HepG2 (cell line): ENCODE measurements around the gene BICRAL. TPM values are rescaled to one million over a fixed set of nuclear protein-coding genes. Genes with fewer than 3 reads are reported as not detected.

Experiments used
- BCL6 ChIP-seq: IDR thresholded peaks from 2 replicates; pipeline ENCODE4 v1.6.1; 2016; ENCODE audit warnings: missing genetic modification reagents, missing compliant biosample characterization
- BHLHE40 ChIP-seq: IDR thresholded peaks from 2 replicates; pipeline ENCODE4 v1.6.1; 2011; ENCODE audit warnings: low read length, improper control_type of control experiment
- MTF2 ChIP-seq: sonication (generic); formaldehyde crosslinking; IDR thresholded peaks from 2 replicates; pipeline ENCODE4 v1.5.0; 2020; ENCODE audit warnings: missing genetic modification reagents, borderline replicate concordance
- PAXIP1 ChIP-seq: sonication (generic); formaldehyde crosslinking; conservative IDR thresholded peaks from 2 replicates; pipeline ENCODE4 v1.4.0; 2020; ENCODE audit warnings: mild to moderate bottlenecking, missing genetic modification reagents, moderate library complexity
- POLR2A ChIP-seq, 2 experiments: IDR thresholded peaks; 2 replicates each; pipeline ENCODE4 v1.6.1; 2011; ENCODE audit warnings: low read depth in 2 of 2, low read length in 2 of 2, mild to moderate bottlenecking in 1 of 2, moderate library complexity in 1 of 2; ENCODE audit not compliant: insufficient read depth in 1 of 2
- RCOR2 ChIP-seq: IDR thresholded peaks from 2 replicates; pipeline ENCODE4 v1.6.1; 2016; ENCODE audit warnings: missing biosample characterization, missing genetic modification reagents
- RFX3 ChIP-seq: IDR thresholded peaks from 2 replicates; pipeline ENCODE4 v1.6.1; 2016; ENCODE audit warnings: missing biosample characterization, missing genetic modification reagents
- SP4 ChIP-seq: sonication (generic); formaldehyde crosslinking; IDR thresholded peaks from 2 replicates; pipeline ENCODE4 v1.8.1; 2023; ENCODE audit warnings: mild to moderate bottlenecking, missing genetic modification reagents
- TARDBP ChIP-seq: sonication (generic); formaldehyde crosslinking; IDR thresholded peaks from 2 replicates; pipeline ENCODE4 v1.8.0; 2022; ENCODE audit warnings: mild to moderate bottlenecking, missing genetic modification reagents
- TRIM22 ChIP-seq: fragments of 450-650 bp; IDR thresholded peaks from 2 replicates; pipeline ENCODE4 v1.6.1; 2017
- ZBTB10 ChIP-seq: sonication (generic); formaldehyde crosslinking; IDR thresholded peaks from 2 replicates; pipeline ENCODE4 v1.4.0; 2020; ENCODE audit warnings: missing genetic modification reagents, borderline replicate concordance
- ZFX ChIP-seq: sonication (generic); formaldehyde crosslinking; IDR thresholded peaks from 2 replicates; pipeline ENCODE4 v1.4.0; 2020; ENCODE audit warnings: mild to moderate bottlenecking, low read depth, missing genetic modification reagents, moderate library complexity
- ZNF670 ChIP-seq: sonication (generic); formaldehyde crosslinking; IDR thresholded peaks from 2 replicates; pipeline ENCODE4 v1.8.0; 2022; ENCODE audit warnings: mild to moderate bottlenecking, missing genetic modification reagents, borderline replicate concordance
- ZNF83 ChIP-seq: sonication (generic); formaldehyde crosslinking; IDR thresholded peaks from 2 replicates; pipeline ENCODE4 v1.4.0; 2020; ENCODE audit warnings: missing genetic modification reagents, mild to moderate bottlenecking, borderline replicate concordance
- polyA plus RNA-seq, 8 experiments: library from polyadenylated mRNA; depleted of rRNA in 3 of 8; stranded (reverse) in 7 of 8; unstranded in 1 of 8; fragments of >200 nt; fragmentation: Illumina TruSeq in 4 of 8; extraction: Trizol in 4 of 8; gene quantifications; 2 replicates each; pipeline versions ENCODE4 v1.2.1 to v1.2.3, GENCODE V29; 2011 to 2016; ENCODE audit warnings: low read depth in 4 of 8, missing spikeins in 1 of 8, mixed read lengths in 1 of 8; ENCODE audit not compliant: insufficient read depth in 1 of 8
- total RNA-seq, 5 experiments: library from RNA; depleted of rRNA; stranded (reverse); fragments of >200 nt; fragmentation: Illumina TruSeq; extraction: Trizol; gene quantifications; 2 replicates each; pipeline ENCODE4 v1.2.3, GENCODE V29; 2016; ENCODE audit warnings: low read depth in 1 of 5
- TF ChIP-seq, protein P1 (sequence below): IDR thresholded peaks from 2 replicates; pipeline ENCODE4 v1.6.1; 2016; ENCODE audit warnings: mild to moderate bottlenecking
- TF ChIP-seq, protein P2 (sequence below): sonication (generic); formaldehyde crosslinking; IDR thresholded peaks from 2 replicates; pipeline ENCODE4 v1.8.1; 2023; ENCODE audit warnings: mild to moderate bottlenecking, missing genetic modification reagents, borderline replicate concordance
- TF ChIP-seq, protein P3 (sequence below): sonication (generic); formaldehyde crosslinking; IDR thresholded peaks from 2 replicates; pipeline ENCODE4 v1.5.0; 2020; ENCODE audit warnings: missing genetic modification reagents, mild to moderate bottlenecking, borderline replicate concordance

BICRAL gene
- total and polyA plus RNA-seq, 2 of the 13 experiments (the other 11 are each of a cell fraction or from before 2014, with no cell fraction given), result 5.0 to 13.5 TPM

DNA sequence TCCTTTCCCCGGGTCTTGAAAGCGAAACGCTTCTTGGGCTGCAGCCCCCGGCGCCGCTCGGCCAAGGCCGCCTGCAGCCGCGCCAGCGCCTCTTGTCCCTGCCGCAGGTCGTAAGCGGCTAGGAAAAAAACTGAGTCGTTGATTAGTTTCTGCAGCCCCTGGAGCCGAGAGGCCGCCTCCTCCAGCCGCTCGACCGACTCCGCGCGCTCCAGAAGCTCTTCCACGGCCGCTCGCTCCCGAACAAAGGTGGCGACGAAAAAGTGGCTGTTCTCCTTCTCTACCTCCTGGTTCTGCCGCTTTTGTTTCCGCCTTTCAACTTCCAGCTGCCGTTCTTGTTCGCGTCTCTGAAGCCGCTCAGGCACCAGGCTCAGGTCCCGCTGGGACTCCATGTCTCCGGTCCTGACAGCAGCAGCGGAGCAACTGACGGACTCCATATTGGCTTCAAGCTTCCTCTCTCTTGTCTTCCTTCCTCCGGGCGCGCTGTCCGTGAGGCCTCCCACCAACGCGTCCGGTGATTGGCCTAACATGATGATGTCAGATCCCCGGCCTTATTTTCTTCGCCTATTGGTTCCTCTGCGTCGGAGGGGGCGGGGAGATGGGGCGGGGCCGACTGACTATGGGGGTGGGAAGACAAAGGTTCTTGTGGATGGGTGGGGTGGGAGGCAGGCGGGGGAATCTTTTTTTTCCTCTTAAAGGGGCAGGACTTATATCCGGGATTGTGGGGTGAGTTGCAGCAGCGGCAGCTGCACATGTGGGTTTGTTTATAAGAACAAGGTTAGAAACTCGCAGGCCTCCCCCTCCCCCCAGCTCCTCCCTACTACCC is 36.0 kb upstream of the BICRAL start, which contains the start of gene TBCC (continued):
- TF ChIP-seq ZFX, result peak; percentile 85
- no peak; the same call in 1 of the 2 replicates for TF ChIP-seq RFX3 (CRISPR knock-in tag)
- no peak for TF ChIP-seq TRIM22
- TF ChIP-seq BCL6 (CRISPR knock-in tag), result peak; percentile 39; the same call in 1 of the 2 replicates
- TF ChIP-seq, protein P1, sequence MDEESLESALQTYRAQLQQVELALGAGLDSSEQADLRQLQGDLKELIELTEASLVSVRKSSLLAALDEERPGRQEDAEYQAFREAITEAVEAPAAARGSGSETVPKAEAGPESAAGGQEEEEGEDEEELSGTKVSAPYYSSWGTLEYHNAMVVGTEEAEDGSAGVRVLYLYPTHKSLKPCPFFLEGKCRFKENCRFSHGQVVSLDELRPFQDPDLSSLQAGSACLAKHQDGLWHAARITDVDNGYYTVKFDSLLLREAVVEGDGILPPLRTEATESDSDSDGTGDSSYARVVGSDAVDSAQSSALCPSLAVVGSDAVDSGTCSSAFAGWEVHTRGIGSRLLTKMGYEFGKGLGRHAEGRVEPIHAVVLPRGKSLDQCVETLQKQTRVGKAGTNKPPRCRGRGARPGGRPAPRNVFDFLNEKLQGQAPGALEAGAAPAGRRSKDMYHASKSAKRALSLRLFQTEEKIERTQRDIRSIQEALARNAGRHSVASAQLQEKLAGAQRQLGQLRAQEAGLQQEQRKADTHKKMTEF, result no peak; the same call in 1 of the 2 replicates
- TF ChIP-seq, protein P2, sequence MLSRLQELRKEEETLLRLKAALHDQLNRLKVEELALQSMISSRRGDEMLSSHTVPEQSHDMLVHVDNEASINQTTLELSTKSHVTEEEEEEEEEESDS, result no peak; the same call in 1 of the 2 replicates
- TF ChIP-seq ZNF670 (CRISPR knock-in tag), result no peak
- TF ChIP-seq BHLHE40, result no peak; the same call in 1 of the 2 replicates
- TF ChIP-seq POLR2A (IDR thresholded peaks at IDR 0.05; ENCODE audit: insufficient read depth in 1 of 2, low read depth in 2 of 2, low read length in 2 of 2), result peak; percentile 97 to 100
- TF ChIP-seq, protein P3, sequence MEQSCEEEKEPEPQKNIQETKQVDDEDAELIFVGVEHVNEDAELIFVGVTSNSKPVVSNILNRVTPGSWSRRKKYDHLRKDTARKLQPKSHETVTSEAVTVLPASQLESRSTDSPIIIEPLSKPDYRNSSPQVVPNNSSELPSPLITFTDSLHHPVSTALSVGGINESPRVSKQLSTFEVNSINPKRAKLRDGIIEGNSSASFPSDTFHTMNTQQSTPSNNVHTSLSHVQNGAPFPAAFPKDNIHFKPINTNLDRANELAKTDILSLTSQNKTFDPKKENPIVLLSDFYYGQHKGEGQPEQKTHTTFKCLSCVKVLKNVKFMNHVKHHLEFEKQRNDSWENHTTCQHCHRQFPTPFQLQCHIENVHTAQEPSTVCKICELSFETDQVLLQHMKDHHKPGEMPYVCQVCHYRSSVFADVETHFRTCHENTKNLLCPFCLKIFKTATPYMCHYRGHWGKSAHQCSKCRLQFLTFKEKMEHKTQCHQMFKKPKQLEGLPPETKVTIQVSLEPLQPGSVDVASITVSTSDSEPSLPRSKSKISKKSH (CRISPR knock-in tag), result no peak
- TF ChIP-seq MTF2, result 0 out of 2 replicates have a peak, but pooled peaks have one; percentile 29
- no peak for TF ChIP-seq ZNF83
- TF ChIP-seq RCOR2 (CRISPR knock-in tag), result no peak
- TF ChIP-seq PAXIP1, result 0 out of 2 replicates have a peak, but pooled peaks have one; percentile 36
- TF ChIP-seq TARDBP, result no peak; the same call in 1 of the 2 replicates
- peak; percentile 64; the same call in 1 of the 2 replicates for TF ChIP-seq ZBTB10 (CRISPR knock-in tag)
- TF ChIP-seq SP4 (CRISPR knock-in tag), result peak; percentile 72; the same call in 1 of the 2 replicates
